HepG2 (cell line): ENCODE measurements around the gene PSMD5. TPM values are rescaled to one million over a fixed set of nuclear protein-coding genes. Genes with fewer than 3 reads are reported as not detected.
"Not testable (repeated sequence)": the region's sequence is repeated elsewhere in the genome, so short reads cannot be mapped to it uniquely, and the experiment has no call there.

Source experiments
- ATAC-seq: fragments of 200-7000 bp; cut with Tn5 transposase; 3 replicates; pipeline ENCODE4 v1.9.1; 2020; ENCODE audit warnings: mild to moderate bottlenecking, moderate library complexity
- BruUV-seq: library from RNA; stranded (reverse); fragments of 400-500 nt; replicated peaks from 2 replicates; lab custom pipeline; 2021; lab: Mats Ljungman, UMichigan
- CTCF ChIA-PET: fragments of 300-600 bp; formaldehyde crosslinking; extraction: SDS; loops from one replicate; lab custom pipeline; 2021; ENCODE audit warnings: low total read pairs, inconsistent platforms, low intra/inter-chr PET ratio; lab: Yijun Ruan, JAX
- POLR2A ChIA-PET: fragments of 350-600 bp; sonication (Branson Sonifier 250); formaldehyde crosslinking; loops from one replicate; lab custom pipeline; 2020; ENCODE audit warnings: antibody characterized with exemption, inconsistent platforms; lab: Yijun Ruan, JAX
- DNase-seq: peaks from one replicate; pipeline ENCODE4 v3.0.0-alpha.2; 2015; ENCODE audit warnings: low spot score
- FAIRE-seq: peaks from 3 replicates; lab custom pipeline; 2011; peaks lifted over from hg19 to GRCh38; lab: Jason Lieb, UNC
- H2AFZ ChIP-seq: one replicate; pipeline ENCODE4 v1.6.1; 2011; ENCODE audit warnings: low read length, inconsistent platforms
- H3K27ac ChIP-seq: fragments of 300-600 bp; 3 replicates; pipeline ENCODE4 v1.8.0; 2011; ENCODE audit warnings: mixed run types, mild to moderate bottlenecking, mixed read lengths, low read length, inconsistent platforms; ENCODE audit not compliant: insufficient read depth; ENCODE audit errors: extremely low read length
- H3K27me3 ChIP-seq, 2 experiments: fragments of 200-600 bp in 1 of 2; 2 replicates in 1 of 2; 3 replicates in 1 of 2; pipeline versions ENCODE4 v1.6.0 to v1.8.0; 2011; ENCODE audit warnings: low read length in 2 of 2, mild to moderate bottlenecking in 2 of 2, moderate library complexity in 2 of 2, inconsistent platforms in 1 of 2; ENCODE audit not compliant: insufficient read depth in 2 of 2, control insufficient read depth in 1 of 2
- H3K36me3 ChIP-seq, 2 experiments: fragments of 200-600 bp in 1 of 2; replicated peaks in 1 of 2; 2 replicates in 1 of 2; 3 replicates in 1 of 2; pipeline versions ENCODE4 v1.5.1 to v1.8.0; 2011; ENCODE audit warnings: low read length in 2 of 2, inconsistent platforms in 1 of 2; ENCODE audit not compliant: insufficient read depth in 2 of 2, control insufficient read depth in 1 of 2
- H3K4me1 ChIP-seq: 2 replicates; pipeline ENCODE4 v1.5.1; 2012; ENCODE audit warnings: low read length, inconsistent platforms; ENCODE audit not compliant: insufficient read depth
- H3K4me2 ChIP-seq: 2 replicates; pipeline ENCODE4 v1.6.0; 2011; ENCODE audit warnings: low read depth, low read length, inconsistent platforms
- H3K4me3 ChIP-seq, 3 experiments: fragments of 200-600 bp in 1 of 3; sonication (generic), shearing (Covaris generic) in 1 of 3; replicated peaks in 1 of 3; 2 replicates each; pipeline ENCODE4 v1.5.1; 2011 to 2016; ENCODE audit warnings: low read length in 3 of 3, inconsistent platforms in 2 of 3, low read depth in 2 of 3, mild to moderate bottlenecking in 2 of 3, control low read depth in 1 of 3, mixed read lengths in 1 of 3; ENCODE audit not compliant: insufficient read depth in 1 of 3
- H3K79me2 ChIP-seq: one replicate; pipeline ENCODE4 v1.6.1; 2011; ENCODE audit warnings: low read length, inconsistent platforms; ENCODE audit not compliant: insufficient read depth
- H3K9ac ChIP-seq: 2 replicates; pipeline ENCODE4 v1.6.0; 2011; ENCODE audit warnings: mild to moderate bottlenecking, low read depth, low read length, inconsistent platforms; ENCODE audit not compliant: insufficient read depth
- H3K9me3 ChIP-seq: 2 replicates; pipeline ENCODE4 v1.5.1; 2012; ENCODE audit warnings: mild to moderate bottlenecking, low read length
- H4K20me1 ChIP-seq: 2 replicates; pipeline ENCODE4 v1.6.0; 2011; ENCODE audit warnings: inconsistent platforms, mild to moderate bottlenecking, low read length, moderate library complexity; ENCODE audit not compliant: insufficient read depth
- JDP2 ChIP-seq: sonication (generic); formaldehyde crosslinking; IDR thresholded peaks from 2 replicates; pipeline ENCODE4 v1.8.1; 2022; ENCODE audit warnings: missing genetic modification reagents, borderline replicate concordance
- XRCC5 ChIP-seq: fragments of 200-400 bp; formaldehyde crosslinking; optimal IDR thresholded peaks from 2 replicates; pipeline ENCODE3; 2017; ENCODE audit warnings: mild to moderate bottlenecking, low read length
- ZNF317 ChIP-seq: sonication (generic); formaldehyde crosslinking; IDR thresholded peaks from 2 replicates; pipeline ENCODE4 v1.5.0; 2020; ENCODE audit warnings: mild to moderate bottlenecking, missing genetic modification reagents
- ZNF484 ChIP-seq: sonication (generic); formaldehyde crosslinking; IDR thresholded peaks from 2 replicates; pipeline ENCODE4 v1.5.1; 2020; ENCODE audit warnings: mild to moderate bottlenecking, low read depth, missing genetic modification reagents, borderline replicate concordance
- ZNF512 ChIP-seq: sonication (generic); formaldehyde crosslinking; IDR thresholded peaks from 2 replicates; pipeline ENCODE4 v1.4.0; 2020; ENCODE audit warnings: mild to moderate bottlenecking, missing genetic modification reagents
- ZNF589 ChIP-seq: sonication (generic); formaldehyde crosslinking; conservative IDR thresholded peaks from 2 replicates; pipeline ENCODE4 v1.8.0; 2022; ENCODE audit warnings: mild to moderate bottlenecking, moderate library complexity, missing genetic modification reagents
- ZNF616 ChIP-seq: sonication (generic); formaldehyde crosslinking; IDR thresholded peaks from 2 replicates; pipeline ENCODE4 v1.5.0; 2020; ENCODE audit warnings: low read depth, mild to moderate bottlenecking, missing genetic modification reagents
- ZNF670 ChIP-seq: sonication (generic); formaldehyde crosslinking; IDR thresholded peaks from 2 replicates; pipeline ENCODE4 v1.8.0; 2022; ENCODE audit warnings: mild to moderate bottlenecking, missing genetic modification reagents, borderline replicate concordance
- ZNF710 ChIP-seq: sonication (generic); formaldehyde crosslinking; IDR thresholded peaks from 2 replicates; pipeline ENCODE4 v1.5.0; 2020; ENCODE audit warnings: mild to moderate bottlenecking, missing genetic modification reagents, borderline replicate concordance
- WGBS: methylation state at CpG from one replicate; pipeline ENCODE4 v1.1.6; 2017; ENCODE audit warnings: low lambda C conversion rate; 5-methylcytosine and 5-hydroxymethylcytosine counted together
- in situ Hi-C: cut with HindIII; loops from 2 replicates; pipeline ENCODE4 v1.10.0; 2017; ENCODE audit warnings: low pct_unique_long_range_greater_than_20kb; ENCODE audit not compliant: extremely low pct_ligation_motif_present
- intact Hi-C: fragments of 100-400 bp; cut with micrococcal nuclease; formaldehyde crosslinking; loops from one replicate; pipeline ENCODE4 v1.10.0; 2022; ENCODE audit not compliant: unreplicated experiment
- polyA plus RNA-seq, 8 experiments: library from polyadenylated mRNA; depleted of rRNA in 3 of 8; stranded (reverse) in 7 of 8; unstranded in 1 of 8; fragments of >200 nt; fragmentation: Illumina TruSeq in 4 of 8; extraction: Trizol in 4 of 8; gene quantifications; 2 replicates each; pipeline versions ENCODE4 v1.2.1 to v1.2.3, GENCODE V29; 2011 to 2016; ENCODE audit warnings: low read depth in 4 of 8, missing spikeins in 1 of 8, mixed read lengths in 1 of 8; ENCODE audit not compliant: insufficient read depth in 1 of 8
- total RNA-seq, 5 experiments: library from RNA; depleted of rRNA; stranded (reverse); fragments of >200 nt; fragmentation: Illumina TruSeq; extraction: Trizol; gene quantifications; 2 replicates each; pipeline ENCODE4 v1.2.3, GENCODE V29; 2016; ENCODE audit warnings: low read depth in 1 of 5

Gene PSMD5
- total and polyA plus RNA-seq, 2 of the 13 experiments (the other 11 are each of a cell fraction or from before 2014, with no cell fraction given): 12.7 to 18.1 TPM

DNA sequence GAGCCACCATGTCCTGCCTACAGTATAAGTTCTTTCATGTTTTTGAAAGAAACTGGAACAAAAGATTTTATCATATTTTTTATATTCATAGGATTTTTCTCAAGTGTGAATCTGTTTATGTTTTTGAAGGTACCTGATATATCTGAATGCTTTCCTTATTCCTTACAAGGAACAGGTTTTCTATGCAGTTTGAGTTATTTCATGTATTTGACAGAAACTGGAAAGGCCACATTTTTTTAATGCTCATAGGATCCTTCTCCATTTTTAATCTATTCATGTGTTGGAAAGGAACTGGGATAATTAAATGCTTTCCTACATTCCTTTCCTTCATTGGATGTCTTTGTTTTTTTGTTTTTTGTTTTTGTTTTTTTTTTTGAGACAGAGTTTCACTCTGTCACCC lies 33.8 kb downstream of the PSMD5 start (continued):
- no peak for TF ChIP-seq ZNF710
- TF ChIP-seq, all 625 proteins: peak for 0

- no peak overlapping the region for H2AFZ ChIP-seq
- BruUV-seq: no TSS peak
- DNase-seq: no peak
- H3K27ac ChIP-seq: no peak overlapping the region
- ATAC-seq: no peak
- no peak overlapping the region for H3K9ac ChIP-seq
- H3K27me3 ChIP-seq: no peaks in the 10 kb centered on the region
- no peak overlapping the region for H3K4me2 ChIP-seq
- TF ChIP-seq XRCC5 (no peak), ZNF616 (CRISPR knock-in tag) (no peak), ZNF512 (no peak), ZNF484 (CRISPR knock-in tag) (no peak), JDP2 (CRISPR knock-in tag) (no peak), ZNF670 (CRISPR knock-in tag) (no peak), ZNF589 (CRISPR knock-in tag) (no peak), ZNF317 (CRISPR knock-in tag) (0 out of 2 replicates have a peak, but pooled peaks have one; percentile 49)
- POLR2A ChIA-PET: no interaction called here
- in situ Hi-C loops (no loop called here), intact Hi-C loops (loop anchor here (1.0 kb wide), 1 partner anchor 10 kb away; no protein-coding TSS in a partner anchor)
- H3K36me3 ChIP-seq: no peaks in the 10 kb centered on the region
- no peak for FAIRE-seq
- H3K4me3 ChIP-seq: no peak overlapping the region
- H4K20me1 ChIP-seq: no peaks in the 10 kb centered on the region
- H3K79me2 ChIP-seq: no peaks in the 10 kb centered on the region
- H3K9me3 ChIP-seq: peaks cover 31% of the 10 kb centered on the region
- CTCF ChIA-PET: no interaction called here
- no peaks in the 10 kb centered on the region for H3K4me1 ChIP-seq
Measured at GRCh38 chr9:120807607-120808379, 34.9 kb downstream of the PSMD5 start.

DNA sequence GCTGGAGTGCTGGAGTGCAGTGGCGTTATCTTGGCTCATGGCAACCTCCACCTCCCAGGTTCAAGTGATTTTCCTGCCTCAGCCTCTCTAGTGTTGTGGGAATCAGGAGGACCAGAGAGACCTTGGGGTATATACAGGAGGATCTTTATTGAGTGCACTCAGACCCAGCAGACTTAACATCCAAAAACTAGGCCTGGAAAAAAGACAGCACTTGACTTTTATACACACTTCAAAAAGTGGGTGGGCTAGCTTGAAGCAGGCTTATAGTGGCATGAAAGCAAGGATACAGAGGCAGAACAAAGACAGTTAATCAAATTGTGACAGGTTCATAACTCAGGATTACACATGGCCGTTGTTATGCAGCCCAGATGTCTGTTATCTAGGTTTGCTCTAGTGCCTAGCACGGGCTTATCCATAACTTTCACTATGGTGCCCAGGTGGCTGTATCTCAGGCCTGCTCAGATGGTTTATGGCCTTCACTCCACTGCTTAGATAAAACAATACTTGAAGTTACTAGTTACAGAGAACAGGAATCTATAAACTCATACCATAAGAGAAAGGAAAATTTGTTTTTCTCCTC lies 37.8 kb downstream of the PSMD5 start:
- H4K20me1 ChIP-seq, H3K9ac ChIP-seq, H3K4me2 ChIP-seq, CTCF ChIA-PET, H3K27ac ChIP-seq, FAIRE-seq, in situ Hi-C loops, ATAC-seq, H3K4me1 ChIP-seq, BruUV-seq, intact Hi-C loops, DNase-seq, H3K36me3 ChIP-seq, H3K27me3 ChIP-seq, H2AFZ ChIP-seq, H3K4me3 ChIP-seq, H3K79me2 ChIP-seq: not testable (repeated sequence)
- peaks cover 31% of the 10 kb centered on the region for H3K9me3 ChIP-seq
- WGBS: 51% methylated on average over 3 of the region's 3 CpGs
- POLR2A ChIA-PET: interaction anchor here (1.0 kb wide), 1 partner anchor 12 kb away, joined by 3 read pairs; the partner anchor contains the start of gene FBXW2
